ENCODE measurements around the gene P2RY12.

DNA sequence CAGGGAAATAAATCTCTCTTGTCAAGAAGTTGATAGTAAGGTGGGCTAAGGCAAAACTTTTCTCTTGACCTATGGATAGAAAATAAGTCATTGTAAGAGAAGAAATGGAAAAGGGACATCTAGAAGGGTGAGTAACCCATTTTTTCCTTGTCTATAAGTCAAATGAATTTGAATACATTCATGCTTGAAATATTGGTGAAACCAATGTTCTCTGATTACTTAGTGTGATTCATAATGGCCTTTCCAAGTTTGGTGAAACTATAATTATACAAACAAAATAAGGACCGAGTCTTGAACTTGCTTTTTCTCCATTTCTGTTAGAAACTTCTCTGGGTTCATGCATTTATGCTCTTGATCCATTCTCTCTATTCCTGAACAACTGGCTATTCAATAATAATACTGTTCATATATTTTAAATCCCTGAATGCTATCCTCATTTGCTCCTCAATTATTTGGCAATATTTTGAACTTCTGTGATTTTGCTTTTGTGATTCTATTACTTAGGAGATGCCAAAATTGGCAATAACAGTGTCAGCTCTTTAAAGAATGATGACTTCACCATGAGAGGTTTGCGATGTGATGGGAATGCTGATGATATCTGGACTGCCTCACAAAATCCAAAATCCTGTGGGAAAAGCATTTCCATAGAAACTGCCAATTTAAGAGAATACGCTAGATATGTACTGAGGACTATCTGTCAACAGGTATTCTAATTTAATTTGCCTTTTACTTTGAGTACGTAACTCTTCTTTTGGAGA, 12.3 kb downstream of the P2RY12 start:
- TF ChIP-seq, protein P1, sequence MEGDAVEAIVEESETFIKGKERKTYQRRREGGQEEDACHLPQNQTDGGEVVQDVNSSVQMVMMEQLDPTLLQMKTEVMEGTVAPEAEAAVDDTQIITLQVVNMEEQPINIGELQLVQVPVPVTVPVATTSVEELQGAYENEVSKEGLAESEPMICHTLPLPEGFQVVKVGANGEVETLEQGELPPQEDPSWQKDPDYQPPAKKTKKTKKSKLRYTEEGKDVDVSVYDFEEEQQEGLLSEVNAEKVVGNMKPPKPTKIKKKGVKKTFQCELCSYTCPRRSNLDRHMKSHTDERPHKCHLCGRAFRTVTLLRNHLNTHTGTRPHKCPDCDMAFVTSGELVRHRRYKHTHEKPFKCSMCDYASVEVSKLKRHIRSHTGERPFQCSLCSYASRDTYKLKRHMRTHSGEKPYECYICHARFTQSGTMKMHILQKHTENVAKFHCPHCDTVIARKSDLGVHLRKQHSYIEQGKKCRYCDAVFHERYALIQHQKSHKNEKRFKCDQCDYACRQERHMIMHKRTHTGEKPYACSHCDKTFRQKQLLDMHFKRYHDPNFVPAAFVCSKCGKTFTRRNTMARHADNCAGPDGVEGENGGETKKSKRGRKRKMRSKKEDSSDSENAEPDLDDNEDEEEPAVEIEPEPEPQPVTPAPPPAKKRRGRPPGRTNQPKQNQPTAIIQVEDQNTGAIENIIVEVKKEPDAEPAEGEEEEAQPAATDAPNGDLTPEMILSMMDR (conservative IDR thresholded peaks at IDR 0.05; ENCODE audit: low read depth, low read length), result no peak
- TF ChIP-seq RFX5 (IDR thresholded peaks at IDR 0.05; ENCODE audit: low read depth, low read length) (no peak), BHLHE40 (IDR thresholded peaks at IDR 0.05; ENCODE audit: low read depth, low read length) (no peak), POLR2A (IDR thresholded peaks at IDR 0.05; ENCODE audit: low read depth, low read length) (no peak), MXI1 (IDR thresholded peaks at IDR 0.05; ENCODE audit: borderline replicate concordance, low read depth, low read length) (no peak), RAD21 (IDR thresholded peaks at IDR 0.05; ENCODE audit: low read length) (no peak), CEBPB (IDR thresholded peaks at IDR 0.05; ENCODE audit: low read depth, low read length) (no peak), NFE2L2 (IDR thresholded peaks at IDR 0.05; ENCODE audit: low read depth, low read length) (no peak), RCOR1 (IDR thresholded peaks at IDR 0.05; ENCODE audit: insufficient replicate concordance, low read length) (no peak), CHD1 (IDR thresholded peaks at IDR 0.05; ENCODE audit: low read depth, low read length) (no peak), SMC3 (IDR thresholded peaks at IDR 0.05; ENCODE audit: low read depth, low read length) (no peak), MAZ (IDR thresholded peaks at IDR 0.05; ENCODE audit: borderline replicate concordance, low read depth, low read length) (no peak)
- TF ChIP-seq, protein P2, sequence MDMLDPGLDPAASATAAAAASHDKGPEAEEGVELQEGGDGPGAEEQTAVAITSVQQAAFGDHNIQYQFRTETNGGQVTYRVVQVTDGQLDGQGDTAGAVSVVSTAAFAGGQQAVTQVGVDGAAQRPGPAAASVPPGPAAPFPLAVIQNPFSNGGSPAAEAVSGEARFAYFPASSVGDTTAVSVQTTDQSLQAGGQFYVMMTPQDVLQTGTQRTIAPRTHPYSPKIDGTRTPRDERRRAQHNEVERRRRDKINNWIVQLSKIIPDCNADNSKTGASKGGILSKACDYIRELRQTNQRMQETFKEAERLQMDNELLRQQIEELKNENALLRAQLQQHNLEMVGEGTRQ (IDR thresholded peaks at IDR 0.05; ENCODE audit: low read depth, low read length), result no peak
- TF ChIP-seq, protein P3, sequence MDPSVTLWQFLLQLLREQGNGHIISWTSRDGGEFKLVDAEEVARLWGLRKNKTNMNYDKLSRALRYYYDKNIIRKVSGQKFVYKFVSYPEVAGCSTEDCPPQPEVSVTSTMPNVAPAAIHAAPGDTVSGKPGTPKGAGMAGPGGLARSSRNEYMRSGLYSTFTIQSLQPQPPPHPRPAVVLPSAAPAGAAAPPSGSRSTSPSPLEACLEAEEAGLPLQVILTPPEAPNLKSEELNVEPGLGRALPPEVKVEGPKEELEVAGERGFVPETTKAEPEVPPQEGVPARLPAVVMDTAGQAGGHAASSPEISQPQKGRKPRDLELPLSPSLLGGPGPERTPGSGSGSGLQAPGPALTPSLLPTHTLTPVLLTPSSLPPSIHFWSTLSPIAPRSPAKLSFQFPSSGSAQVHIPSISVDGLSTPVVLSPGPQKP (IDR thresholded peaks at IDR 0.05; ENCODE audit: borderline replicate concordance, low read depth, low read length), result no peak
